ENCODE measurements around the gene TPGS2.
"Not testable (repeated sequence)": the region's sequence is repeated elsewhere in the genome, so short reads cannot be mapped to it uniquely, and the experiment has no call there.

Gene TPGS2

GRCh38 chr18:36819621-36820020, 9.2 kb downstream of the TPGS2 start:
- no peak for DNase-seq

GRCh38 chr18:36818652-36819051, 10.2 kb downstream of the TPGS2 start:
- DNase-seq = no peak

- DNase-seq = no peak
These were observed 11.8 kb downstream of the TPGS2 start for GRCh38 chr18:36817039-36817438.

- DNase-seq = not testable (repeated sequence)
These were observed 12.7 kb downstream of the TPGS2 start for GRCh38 chr18:36816096-36816495.

GRCh38 chr18:36814994-36815393, 13.8 kb downstream of the TPGS2 start:
- DNase-seq = no peak

GRCh38 chr18:36813824-36814223, 15.0 kb downstream of the TPGS2 start:
- no peak for DNase-seq

DNA sequence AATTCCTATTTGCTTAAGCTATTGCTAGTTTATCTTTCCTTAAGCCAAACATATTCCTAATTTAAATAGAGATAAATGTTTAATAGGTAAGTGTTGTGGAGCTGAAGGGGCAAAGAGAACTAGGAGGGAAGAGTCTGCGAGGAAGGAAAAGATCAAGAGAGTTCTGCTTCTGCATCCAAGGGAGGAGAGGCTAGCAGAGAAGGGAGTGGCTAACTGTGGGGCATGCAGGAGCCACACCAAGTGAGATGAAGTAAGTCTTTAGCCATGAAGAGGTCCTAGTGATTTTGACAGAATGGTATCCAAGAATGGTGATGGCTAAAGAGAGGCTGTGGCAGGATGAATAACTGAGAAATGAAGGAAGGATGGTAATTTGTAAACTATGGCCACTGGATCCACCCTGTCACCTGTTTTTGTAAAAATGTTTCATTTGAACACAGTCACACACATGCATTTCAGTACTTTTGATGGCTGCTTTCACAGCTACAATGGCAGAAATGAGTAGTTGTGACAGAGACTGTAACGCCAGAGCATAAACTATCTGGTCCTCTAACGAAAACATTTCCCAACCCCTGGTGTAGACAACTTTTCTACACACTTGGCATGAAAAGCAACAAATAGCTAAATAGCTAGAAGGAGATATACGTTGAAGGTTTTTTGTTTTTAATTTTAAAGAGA, 15.6 kb downstream of the TPGS2 start:
- DNase-seq = no peak

GRCh38 chr18:36812678-36813077, 16.1 kb downstream of the TPGS2 start:
- DNase-seq = no peak

DNA sequence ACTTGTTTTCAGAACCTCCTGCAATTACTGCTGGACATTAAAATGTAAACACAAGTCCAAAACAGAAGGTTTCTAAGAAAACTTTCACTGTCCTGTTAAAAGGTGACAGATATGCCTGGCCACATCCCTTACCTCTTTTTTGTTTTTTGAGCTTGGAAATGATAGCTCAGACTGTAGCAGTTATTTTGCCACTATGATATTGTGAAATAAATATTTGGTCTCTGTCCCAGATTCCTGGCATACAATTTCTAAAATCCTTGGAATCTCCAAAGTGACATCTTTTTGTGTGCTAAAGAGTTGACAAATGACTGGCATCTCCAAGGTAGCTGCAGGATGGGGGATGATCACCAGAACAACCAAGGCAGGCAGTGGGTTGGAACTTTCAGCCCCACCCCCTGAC, 16.8 kb downstream of the TPGS2 start:
- DNase-seq = no peak

DNA sequence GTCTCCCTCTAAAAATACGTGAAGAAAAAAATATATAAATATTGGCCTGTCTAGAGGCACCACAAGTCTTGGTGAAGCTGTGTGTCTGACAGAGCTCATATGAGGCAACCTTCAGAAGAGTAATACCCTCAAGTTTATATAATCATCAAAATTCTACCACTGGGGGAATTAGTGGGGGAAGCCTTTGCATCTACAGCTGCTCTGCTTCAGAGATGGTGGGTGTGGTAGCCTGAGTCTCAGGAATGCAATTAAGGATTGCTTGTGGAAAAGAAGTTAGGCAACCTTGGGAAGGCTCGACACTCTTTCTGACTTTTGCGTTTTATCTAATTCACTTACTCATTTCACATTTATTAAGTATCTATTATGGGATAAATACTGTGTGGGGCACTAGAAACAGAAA, 17.4 kb downstream of the TPGS2 start:
- DNase-seq = no peak

DNA sequence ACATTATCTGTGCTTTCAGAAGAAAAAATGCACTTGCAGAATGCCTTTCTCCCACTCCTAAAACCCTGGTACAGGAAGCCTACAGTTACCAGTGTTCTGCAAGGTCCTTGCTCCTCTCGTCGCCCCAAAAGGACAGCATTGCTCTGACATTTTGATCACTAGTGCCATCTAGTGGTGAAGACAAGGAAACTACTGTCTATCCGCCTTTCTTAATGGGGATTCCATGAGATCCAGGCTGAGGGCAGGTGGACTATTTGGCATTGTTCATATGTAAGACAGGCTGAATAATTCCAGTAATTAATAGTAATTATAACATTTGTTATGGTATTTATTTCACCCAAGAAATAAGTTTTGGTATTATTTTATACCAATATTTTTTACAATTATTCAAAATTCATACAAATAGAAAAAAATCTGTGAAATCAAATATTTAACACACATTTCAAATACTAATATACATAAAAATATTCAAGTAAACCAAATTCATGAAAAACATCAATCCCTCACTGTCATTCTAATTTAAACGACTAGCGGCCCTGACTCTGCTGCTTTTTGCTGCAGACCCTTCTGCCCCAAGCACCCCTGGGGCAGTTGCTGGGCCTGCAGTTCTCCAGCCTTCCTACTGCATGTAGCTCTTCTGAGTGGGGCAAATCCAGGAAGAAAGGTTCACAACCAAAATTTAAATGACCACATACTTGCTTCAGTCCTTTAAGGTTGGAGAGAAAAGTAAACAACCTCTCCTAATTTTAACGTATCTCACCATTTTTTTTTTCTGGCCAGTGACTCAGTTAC, 19.0 kb downstream of the TPGS2 start:
- peak; percentile 28 for DNase-seq

- no peak for DNase-seq
These were observed 20.1 kb downstream of the TPGS2 start for GRCh38 chr18:36808681-36809080.

DNA sequence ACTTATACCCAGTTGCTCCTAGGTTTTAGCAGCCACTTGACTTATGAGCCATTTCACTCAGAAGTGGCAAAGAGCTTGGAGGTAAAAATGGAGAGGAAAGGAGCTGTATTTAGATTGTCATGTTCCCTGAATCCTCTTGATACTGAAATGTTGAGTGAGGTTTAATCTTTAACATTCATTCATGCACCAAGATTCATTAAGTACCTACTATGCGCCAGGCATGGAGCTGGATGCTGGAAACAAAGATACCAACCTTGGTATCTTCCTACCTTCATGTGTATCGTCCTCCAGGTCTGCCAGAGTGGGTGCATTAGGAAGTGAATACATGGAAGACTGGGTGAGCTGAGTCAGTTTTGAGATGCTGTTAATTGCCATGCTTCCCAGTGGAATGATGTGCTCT, 23.7 kb downstream of the TPGS2 start:
- DNase-seq = no peak

DNA sequence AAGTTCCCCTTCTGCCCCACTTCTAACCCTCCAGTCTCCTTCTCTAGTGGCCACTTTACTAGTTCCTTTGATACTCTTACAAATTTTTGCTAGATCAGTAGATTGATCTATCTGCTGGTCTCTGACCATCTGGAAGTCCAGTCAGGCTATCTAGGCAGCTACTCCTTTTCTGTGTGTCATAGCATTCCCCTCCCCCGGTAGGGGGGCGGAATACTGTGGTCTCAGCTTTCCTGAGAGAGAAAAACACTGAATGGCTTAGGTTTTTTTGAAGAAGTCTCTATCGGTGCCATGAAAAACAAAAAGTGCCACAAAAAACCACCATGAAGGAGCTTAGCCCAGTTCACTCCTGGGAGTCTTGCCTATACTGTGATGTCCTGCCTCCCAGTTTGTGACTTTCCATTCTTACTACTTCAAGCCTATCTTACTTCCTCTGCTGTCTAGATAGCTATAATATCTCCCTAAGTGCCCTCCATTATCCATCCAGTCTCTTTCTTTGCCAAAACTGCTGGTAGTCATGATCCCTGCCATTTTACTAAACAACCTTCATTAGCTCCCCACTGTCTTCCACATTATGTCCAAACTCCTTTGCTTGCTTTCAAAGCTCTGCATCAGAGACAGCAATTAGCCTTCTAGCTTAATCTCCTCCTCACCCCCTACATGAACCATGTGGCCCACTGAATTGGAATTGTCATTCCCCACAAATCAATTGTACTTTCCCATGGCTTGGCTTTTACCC, 29.9 kb downstream of the TPGS2 start:
- no peak for DNase-seq

DNA sequence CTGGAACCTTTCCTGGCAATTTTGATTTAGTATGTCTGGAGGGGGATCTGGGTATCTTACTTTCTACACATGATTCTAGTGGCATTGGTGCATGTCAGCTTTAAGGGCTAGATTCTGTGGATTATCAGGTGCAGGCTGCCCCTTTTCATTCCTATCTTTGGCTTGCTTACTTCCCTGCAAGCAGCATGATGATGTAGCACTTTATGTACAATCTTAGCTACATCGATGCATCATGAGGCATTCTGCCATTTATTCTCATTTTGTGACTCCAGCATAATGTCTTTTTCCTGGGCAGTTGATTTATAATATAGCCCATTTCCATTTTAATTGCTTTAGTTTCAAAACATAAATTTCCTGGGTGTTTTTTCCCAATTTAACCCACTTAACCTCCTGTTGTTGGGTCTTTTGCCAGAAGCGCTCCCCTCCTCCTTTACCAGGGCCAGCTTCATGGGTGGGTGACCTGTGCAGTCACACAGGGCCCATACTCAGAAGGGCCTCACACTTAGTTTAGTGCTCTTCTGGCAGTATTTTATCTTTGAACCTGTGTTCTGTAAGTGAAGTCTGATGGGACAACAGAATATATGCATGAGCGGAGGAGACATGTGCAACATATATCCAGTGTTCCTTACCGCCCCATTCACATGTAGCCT, 36.0 kb downstream of the TPGS2 start:
- no peak for DNase-seq

DNA sequence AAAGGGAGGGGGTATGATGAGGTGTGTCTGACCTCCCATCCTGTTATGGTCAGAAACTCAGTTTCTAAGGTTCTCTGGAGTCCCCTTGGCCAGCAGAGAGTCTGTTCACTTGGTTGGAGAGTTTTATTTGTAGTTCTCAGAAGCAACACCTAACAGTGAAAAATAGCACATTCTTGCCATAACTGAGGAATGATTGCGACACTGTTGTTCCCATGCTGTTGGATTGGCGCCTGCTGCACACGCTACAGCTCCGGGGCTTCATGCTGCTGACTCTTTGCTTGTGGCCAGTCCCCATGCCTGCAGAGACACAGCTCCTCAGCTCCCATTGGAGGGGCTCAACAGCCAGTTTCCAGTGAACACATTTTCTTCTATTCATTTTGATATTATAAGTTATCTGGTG, 42.1 kb downstream of the TPGS2 start:
- DNase-seq = no peak

DNA sequence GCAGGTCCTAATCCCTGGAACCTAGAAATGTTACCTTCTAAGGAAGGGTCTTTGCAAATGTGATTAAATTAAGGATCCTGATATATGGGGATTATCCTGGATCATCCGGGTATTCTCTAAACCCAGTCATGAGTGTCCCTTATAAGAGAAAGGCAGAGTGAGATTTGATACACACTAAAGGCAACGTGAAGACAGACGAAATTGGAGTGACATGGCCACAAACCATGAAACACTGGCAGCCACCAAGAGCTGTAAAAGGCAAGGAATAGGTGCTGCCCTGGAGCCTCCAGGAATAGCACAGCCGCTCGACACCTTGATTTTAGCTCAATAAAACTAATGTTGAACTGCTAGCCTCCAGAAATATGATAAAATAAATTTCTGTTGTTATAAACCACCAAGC, 45.0 kb downstream of the TPGS2 start:
- DNase-seq = no peak

DNA sequence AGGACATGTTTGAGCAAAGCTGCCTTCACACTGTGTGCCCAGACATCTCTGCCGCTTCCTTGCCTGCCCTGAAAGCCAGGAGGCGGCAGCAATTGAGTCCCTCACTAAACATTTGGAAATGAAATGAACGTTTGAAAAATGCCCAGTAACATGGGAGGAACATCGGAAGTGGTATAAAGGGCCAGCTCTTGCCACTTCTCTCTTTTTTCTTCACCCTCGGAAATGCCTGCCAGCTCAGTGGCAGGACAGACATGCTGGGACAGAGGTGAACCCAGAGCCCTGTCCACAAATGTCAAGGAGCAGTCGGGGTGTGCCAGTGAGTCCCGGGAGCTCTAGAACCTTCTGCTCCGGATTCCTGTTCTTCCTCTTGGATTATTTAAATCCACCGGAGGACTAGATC, 46.1 kb downstream of the TPGS2 start:
- no peak for DNase-seq

DNA sequence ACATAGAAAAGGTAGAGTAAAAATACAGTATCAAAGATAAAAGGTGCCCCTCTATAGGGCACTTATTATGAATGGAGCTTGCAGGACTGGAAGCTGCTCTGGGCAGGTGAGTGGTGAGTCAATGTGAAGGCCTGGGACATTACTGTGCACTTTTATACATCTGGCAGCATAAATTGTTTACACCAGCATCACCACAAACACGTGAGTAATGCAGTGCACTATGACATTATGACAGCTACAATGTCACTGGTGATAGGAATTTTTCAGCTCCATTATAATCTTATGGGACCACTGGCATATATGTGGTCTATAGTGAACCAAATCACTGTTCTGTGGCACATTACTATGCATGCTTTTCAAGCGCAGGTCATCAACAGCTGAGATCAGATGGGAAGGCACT, 48.1 kb downstream of the TPGS2 start:
- no peak for DNase-seq

GRCh38 chr18:36777566-36777965, 51.2 kb downstream of the TPGS2 start:
- DNase-seq = no peak

DNA sequence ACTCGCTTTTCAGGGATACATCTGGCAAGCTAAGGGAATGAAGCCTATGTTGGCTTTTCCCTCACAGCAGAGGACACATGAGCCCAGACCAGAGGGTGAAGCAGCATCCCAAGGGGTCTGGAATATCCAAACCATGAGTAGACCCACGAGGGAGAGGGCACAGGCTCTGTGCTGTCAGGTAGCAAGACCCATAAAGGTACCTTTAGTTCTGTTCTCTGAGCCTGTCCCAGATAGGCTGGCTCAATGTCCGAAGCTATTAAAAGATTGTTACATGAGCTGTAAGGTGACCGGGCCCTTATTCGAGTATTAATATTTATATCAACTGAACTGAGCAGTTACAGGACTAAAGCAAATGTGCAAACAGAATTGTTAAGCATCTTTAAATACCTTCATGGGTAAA, 52.2 kb downstream of the TPGS2 start:
- no peak for DNase-seq

DNA sequence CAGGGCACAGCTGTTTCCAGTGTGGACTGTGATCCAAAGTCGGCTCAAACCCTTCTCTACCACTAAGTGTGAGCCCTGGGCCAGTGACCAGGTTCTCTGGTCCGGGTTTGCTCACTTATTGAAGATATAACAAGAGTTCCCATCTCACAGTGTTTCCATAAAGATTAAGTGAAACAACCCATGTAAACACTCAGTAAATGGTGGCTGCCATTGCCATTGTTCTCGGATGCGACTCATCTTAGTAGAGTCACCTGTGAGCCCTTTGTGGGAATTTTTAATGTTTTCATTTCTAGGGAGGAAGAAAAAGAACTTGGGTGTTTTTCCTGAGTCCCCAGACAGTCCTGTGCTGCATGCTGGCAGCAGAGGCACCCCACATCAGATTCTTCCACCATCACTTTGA, 53.4 kb downstream of the TPGS2 start:
- no peak for DNase-seq

DNA sequence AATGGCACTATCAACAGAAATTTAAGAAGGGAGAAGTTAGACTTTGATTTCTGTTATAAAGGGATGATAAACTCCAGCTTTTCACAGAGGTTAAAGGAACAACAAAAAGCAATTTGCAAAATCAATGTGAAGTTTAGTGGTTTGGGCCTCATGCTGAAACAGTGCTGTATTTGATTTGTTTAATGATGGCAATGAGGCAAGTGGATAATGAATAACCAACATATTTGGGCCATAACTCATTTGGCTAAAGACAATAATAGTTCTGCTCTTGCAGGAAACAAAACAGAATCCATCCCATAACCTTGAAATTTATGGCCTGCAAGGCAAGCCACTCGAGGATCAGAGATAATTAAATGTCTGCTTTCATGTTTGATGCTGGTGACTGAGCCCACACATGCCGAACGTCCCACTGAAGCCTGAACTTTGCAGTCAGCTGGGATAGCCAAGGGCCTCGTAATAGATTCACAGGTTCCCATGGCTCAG, 56.5 kb downstream of the TPGS2 start:
- no peak for DNase-seq
